Smooth muscle cell (in vitro differentiated cells): ENCODE results near the gene PLPP3. TPM values are rescaled to one million over a fixed set of nuclear protein-coding genes. Genes with fewer than 3 reads are reported as not detected.

Source experiments
- DNase-seq: peaks from one replicate; lab custom pipeline; 2025; ENCODE audit not compliant: unreplicated experiment; lab: John Stamatoyannopoulos, UW
- H2AFZ ChIP-seq: fragments of 200-600 bp; sonication (generic); 2 replicates; pipeline ENCODE4 v1.6.0; 2016; ENCODE audit warnings: antibody characterized with exemption, low read depth, mild to moderate bottlenecking
- H3F3A ChIP-seq: fragments of 200-600 bp; sonication (generic); 2 replicates; pipeline ENCODE4 v1.6.0; 2017; ENCODE audit warnings: antibody characterized with exemption, low read depth
- H3K27ac ChIP-seq: fragments of 200-600 bp; sonication (generic); 2 replicates; pipeline ENCODE4 v1.5.1; 2016; ENCODE audit warnings: low read depth, mild to moderate bottlenecking
- H3K27me3 ChIP-seq: fragments of 200-600 bp; sonication (generic); 2 replicates; pipeline ENCODE4 v1.6.1; 2016; ENCODE audit warnings: low read depth, mild to moderate bottlenecking
- H3K36me3 ChIP-seq: fragments of 200-600 bp; sonication (generic); 2 replicates; pipeline ENCODE4 v1.5.1; 2016; ENCODE audit warnings: low read depth
- H3K4me1 ChIP-seq: fragments of 200-600 bp; sonication (generic); 2 replicates; pipeline ENCODE4 v1.5.1; 2016; ENCODE audit warnings: low read depth
- H3K4me2 ChIP-seq: fragments of 200-600 bp; sonication (generic); 2 replicates; pipeline ENCODE4 v1.6.0; 2016; ENCODE audit warnings: mild to moderate bottlenecking
- H3K4me3 ChIP-seq: fragments of 200-600 bp; sonication (generic); 2 replicates; pipeline ENCODE4 v1.5.1; 2016; ENCODE audit warnings: mild to moderate bottlenecking
- H3K79me2 ChIP-seq: fragments of 200-600 bp; sonication (generic); 2 replicates; pipeline ENCODE4 v1.6.0; 2016; ENCODE audit warnings: low read depth, mild to moderate bottlenecking
- H3K9ac ChIP-seq: fragments of 200-600 bp; sonication (generic); 2 replicates; pipeline ENCODE4 v1.6.0; 2016; ENCODE audit warnings: low read depth
- H3K9me3 ChIP-seq: fragments of 200-600 bp; sonication (generic); replicated peaks from 2 replicates; pipeline ENCODE4 v1.5.1; 2016; ENCODE audit warnings: low read depth
- H4K20me1 ChIP-seq: fragments of 200-600 bp; sonication (generic); 2 replicates; pipeline ENCODE4 v1.6.0; 2016; ENCODE audit warnings: low read depth
- WGBS: methylation state at CpG from one replicate; pipeline ENCODE4 v1.1.7; 2016; ENCODE audit warnings: low lambda C conversion rate; 5-methylcytosine and 5-hydroxymethylcytosine counted together
- polyA plus RNA-seq: library from polyadenylated mRNA; unstranded; fragments of >200 nt; fragmentation: Nextera tagmentation; extraction: Ambion mirVana; gene quantifications from 2 replicates; pipeline ENCODE4 v1.2.1, GENCODE V29; 2016
- total RNA-seq: library from RNA; depleted of rRNA; stranded (reverse); fragments of >200 nt; gene quantifications from 2 replicates; pipeline ENCODE4 v1.2.3, GENCODE V29; 2014
- TF ChIP-seq, protein P1 (sequence below): fragments of 200-600 bp; sonication (generic); IDR thresholded peaks from 2 replicates; pipeline ENCODE4 v1.5.1; 2017; ENCODE audit warnings: borderline replicate concordance, mild to moderate bottlenecking, antibody characterized with exemption; ENCODE audit not compliant: insufficient read depth, poor library complexity, severe bottlenecking

The PLPP3 gene
- total and polyA plus RNA-seq, 2 experiments from 2014 or later = 56.9 to 81.5 TPM

GRCh38 chr1:56501888-56502287, 77.5 kb downstream of the PLPP3 start:
- 97% methylated on average over 3 of the region's 3 CpGs for WGBS
- no peak overlapping the region for H3K4me3 ChIP-seq
- H3K27me3 ChIP-seq = no peaks in the 10 kb centered on the region
- DNase-seq = no peak
- H3K79me2 ChIP-seq = peaks cover 26% of the 10 kb centered on the region
- peaks cover 6% of the 10 kb centered on the region for H3K4me1 ChIP-seq
- no peak overlapping the region for H3K9ac ChIP-seq
- no peaks in the 10 kb centered on the region for H3K9me3 ChIP-seq
- no peak overlapping the region for H3K27ac ChIP-seq
- TF ChIP-seq, protein P1, sequence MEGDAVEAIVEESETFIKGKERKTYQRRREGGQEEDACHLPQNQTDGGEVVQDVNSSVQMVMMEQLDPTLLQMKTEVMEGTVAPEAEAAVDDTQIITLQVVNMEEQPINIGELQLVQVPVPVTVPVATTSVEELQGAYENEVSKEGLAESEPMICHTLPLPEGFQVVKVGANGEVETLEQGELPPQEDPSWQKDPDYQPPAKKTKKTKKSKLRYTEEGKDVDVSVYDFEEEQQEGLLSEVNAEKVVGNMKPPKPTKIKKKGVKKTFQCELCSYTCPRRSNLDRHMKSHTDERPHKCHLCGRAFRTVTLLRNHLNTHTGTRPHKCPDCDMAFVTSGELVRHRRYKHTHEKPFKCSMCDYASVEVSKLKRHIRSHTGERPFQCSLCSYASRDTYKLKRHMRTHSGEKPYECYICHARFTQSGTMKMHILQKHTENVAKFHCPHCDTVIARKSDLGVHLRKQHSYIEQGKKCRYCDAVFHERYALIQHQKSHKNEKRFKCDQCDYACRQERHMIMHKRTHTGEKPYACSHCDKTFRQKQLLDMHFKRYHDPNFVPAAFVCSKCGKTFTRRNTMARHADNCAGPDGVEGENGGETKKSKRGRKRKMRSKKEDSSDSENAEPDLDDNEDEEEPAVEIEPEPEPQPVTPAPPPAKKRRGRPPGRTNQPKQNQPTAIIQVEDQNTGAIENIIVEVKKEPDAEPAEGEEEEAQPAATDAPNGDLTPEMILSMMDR = no peak
- peaks cover 4% of the 10 kb centered on the region for H3F3A ChIP-seq
- H2AFZ ChIP-seq = no peak overlapping the region
- peaks cover 7% of the 10 kb centered on the region for H3K36me3 ChIP-seq
- peaks cover 60% of the 10 kb centered on the region for H4K20me1 ChIP-seq
- no peak overlapping the region for H3K4me2 ChIP-seq

DNA sequence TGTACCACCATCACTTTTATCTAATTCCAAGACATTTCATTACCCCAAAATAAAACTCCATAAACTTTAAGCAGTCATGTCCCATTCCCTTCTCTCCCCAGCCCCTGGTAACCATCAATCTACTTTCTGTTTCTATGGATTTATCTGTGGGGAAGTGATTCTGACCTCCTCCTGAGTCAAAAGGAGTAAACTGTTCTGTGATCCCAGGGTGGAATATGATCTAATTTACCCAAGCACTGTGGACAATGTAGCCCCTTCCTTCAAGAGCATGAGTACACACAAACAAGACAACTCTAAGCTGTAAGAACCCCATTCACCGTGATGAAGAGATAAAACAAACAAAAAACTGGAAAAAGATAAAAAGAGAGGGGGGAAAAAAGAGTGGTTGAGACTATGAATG, 77.9 kb downstream of the PLPP3 start:
- H4K20me1 ChIP-seq = peaks cover 63% of the 10 kb centered on the region
- no peak overlapping the region for H2AFZ ChIP-seq
- no peak overlapping the region for H3K9ac ChIP-seq
- 90% methylated on average over 1 of the region's 1 CpG for WGBS
- no peak overlapping the region for H3K27ac ChIP-seq
- TF ChIP-seq, protein P1 = no peak
- no peaks in the 10 kb centered on the region for H3K27me3 ChIP-seq
- H3K4me1 ChIP-seq = peaks cover 1% of the 10 kb centered on the region
- DNase-seq = no peak
- H3K4me3 ChIP-seq = no peak overlapping the region
- peaks cover 7% of the 10 kb centered on the region for H3K36me3 ChIP-seq
- H3F3A ChIP-seq = peaks cover 4% of the 10 kb centered on the region
- peaks cover 26% of the 10 kb centered on the region for H3K79me2 ChIP-seq
- H3K9me3 ChIP-seq = no peaks in the 10 kb centered on the region
- no peak overlapping the region for H3K4me2 ChIP-seq

DNA sequence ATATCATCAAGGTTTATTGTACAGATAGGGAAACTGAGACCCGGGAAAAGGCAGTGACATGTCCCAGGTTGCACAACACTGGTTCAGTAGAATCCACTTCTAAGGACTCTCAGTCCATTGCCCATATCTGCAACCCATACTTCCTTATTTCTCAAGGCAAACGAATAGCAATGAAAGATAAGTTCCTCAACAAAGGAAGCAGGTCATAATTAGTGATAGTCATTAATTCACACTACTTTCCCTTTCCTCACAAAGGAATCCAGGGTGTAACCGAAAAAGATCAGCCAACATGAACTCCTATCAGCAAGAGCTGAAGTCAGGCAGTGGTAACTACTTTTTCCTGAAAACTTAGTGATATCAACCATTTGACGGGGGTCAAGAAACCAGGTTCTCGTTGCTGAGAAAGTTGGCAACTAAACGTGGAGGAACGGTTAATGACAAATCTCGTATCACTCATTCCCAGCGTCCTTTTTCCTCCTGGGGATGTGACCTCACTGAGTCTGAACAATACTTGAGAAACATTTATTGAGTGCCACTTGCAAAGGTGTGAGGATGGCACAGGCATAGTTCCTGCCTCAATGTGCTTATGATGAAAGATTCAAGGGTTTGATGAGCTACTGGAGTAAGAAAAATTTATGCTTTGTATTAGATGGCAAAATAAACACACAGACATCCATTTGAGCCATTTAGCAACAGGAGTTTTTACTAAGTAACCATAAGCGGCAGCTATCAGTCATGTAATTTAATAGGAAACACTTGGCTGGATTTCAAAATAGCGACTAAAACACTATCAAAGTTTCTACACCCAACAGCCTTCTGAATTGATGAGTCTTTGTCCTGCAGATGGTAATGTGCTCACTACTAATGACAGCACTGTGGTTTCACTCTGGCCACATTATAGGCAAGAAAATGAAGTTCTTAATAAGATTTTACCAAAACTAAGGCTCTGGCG, 82.3 kb downstream of the PLPP3 start:
- no peak overlapping the region for H3K27ac ChIP-seq
- 92% methylated on average over 12 of the region's 12 CpGs for WGBS
- TF ChIP-seq, protein P1 = no peak

More for the DNA sequence above, 82.3 kb downstream of the PLPP3 start:
- H2AFZ ChIP-seq = no peak overlapping the region
- H3K4me2 ChIP-seq = no peak overlapping the region
- no peaks in the 10 kb centered on the region for H3K36me3 ChIP-seq
- peaks cover 10% of the 10 kb centered on the region for H3K79me2 ChIP-seq
- H4K20me1 ChIP-seq = peaks cover 53% of the 10 kb centered on the region
- no peaks in the 10 kb centered on the region for H3K27me3 ChIP-seq
- H3K9me3 ChIP-seq = no peaks in the 10 kb centered on the region
- DNase-seq = no peak
- peaks cover 15% of the 10 kb centered on the region for H3F3A ChIP-seq
- peaks cover 18% of the 10 kb centered on the region for H3K4me1 ChIP-seq
- H3K4me3 ChIP-seq = no peak overlapping the region
- H3K9ac ChIP-seq = no peak overlapping the region
